Non-pigmented ciliary epithelial cell (primary cell): ENCODE data around the gene PRELP.
A peak's percentile ranks its signal among the peaks of the same experiment; 100 is the strongest.
"Not testable (repeated sequence)": the region's sequence is repeated elsewhere in the genome, so short reads cannot be mapped to it uniquely, and the experiment has no call there.

Source experiments
- DNase-seq: peaks from one replicate; pipeline ENCODE4 v3.0.0-alpha.2; 2010; ENCODE audit warnings: low read depth

Gene PRELP

GRCh38 chr1:203507759-203508158 is 32.2 kb downstream of the PRELP start:
- no peak for DNase-seq

- DNase-seq, result no peak
Observed at GRCh38 chr1:203508463-203509073, 33.0 kb downstream of the PRELP start.

GRCh38 chr1:203509135-203509534 is 33.5 kb downstream of the PRELP start:
- DNase-seq, result no peak

- DNase-seq, result no peak
Observed at GRCh38 chr1:203511513-203511912, 35.9 kb downstream of the PRELP start.

GRCh38 chr1:203511930-203512329 is 36.3 kb downstream of the PRELP start:
- no peak for DNase-seq

GRCh38 chr1:203512517-203512847 is 36.9 kb downstream of the PRELP start:
- no peak for DNase-seq

GRCh38 chr1:203512848-203513584 is 37.4 kb downstream of the PRELP start:
- DNase-seq, result peak; percentile 83

GRCh38 chr1:203513585-203514031 is 38.0 kb downstream of the PRELP start:
- no peak for DNase-seq

- DNase-seq, result no peak
Observed at GRCh38 chr1:203516184-203516583, 40.6 kb downstream of the PRELP start.

- DNase-seq, result no peak
Observed at GRCh38 chr1:203516906-203517305, 41.3 kb downstream of the PRELP start.

- no peak for DNase-seq
Observed at GRCh38 chr1:203517426-203518110, 42.0 kb downstream of the PRELP start.

GRCh38 chr1:203518139-203518538 is 42.5 kb downstream of the PRELP start:
- DNase-seq, result not testable (repeated sequence)

GRCh38 chr1:203518541-203518940 is 42.9 kb downstream of the PRELP start:
- no peak for DNase-seq

- DNase-seq, result no peak
Observed at GRCh38 chr1:203519053-203519840, 43.6 kb downstream of the PRELP start.

GRCh38 chr1:203519896-203520295 is 44.3 kb downstream of the PRELP start:
- no peak for DNase-seq

- no peak for DNase-seq
Observed at GRCh38 chr1:203520315-203520714, 44.7 kb downstream of the PRELP start.

GRCh38 chr1:203521074-203521794 is 45.6 kb downstream of the PRELP start:
- DNase-seq, result no peak

- no peak for DNase-seq
Observed at GRCh38 chr1:203521812-203522211, 46.2 kb downstream of the PRELP start.

GRCh38 chr1:203522237-203522636 is 46.6 kb downstream of the PRELP start:
- DNase-seq, result no peak

GRCh38 chr1:203523667-203524066 is 48.1 kb downstream of the PRELP start:
- no peak for DNase-seq

GRCh38 chr1:203524152-203524551 is 48.5 kb downstream of the PRELP start:
- DNase-seq, result no peak

GRCh38 chr1:203524824-203525223 is 49.2 kb downstream of the PRELP start:
- DNase-seq, result no peak
